ENCODE data around the gene CAPN8. TPM values are rescaled to one million over a fixed set of nuclear protein-coding genes. Genes with fewer than 3 reads are reported as not detected.

Gene CAPN8
- total and polyA plus RNA-seq, 4 donors = 30.5 to 123 (median 81.2) TPM

DNA sequence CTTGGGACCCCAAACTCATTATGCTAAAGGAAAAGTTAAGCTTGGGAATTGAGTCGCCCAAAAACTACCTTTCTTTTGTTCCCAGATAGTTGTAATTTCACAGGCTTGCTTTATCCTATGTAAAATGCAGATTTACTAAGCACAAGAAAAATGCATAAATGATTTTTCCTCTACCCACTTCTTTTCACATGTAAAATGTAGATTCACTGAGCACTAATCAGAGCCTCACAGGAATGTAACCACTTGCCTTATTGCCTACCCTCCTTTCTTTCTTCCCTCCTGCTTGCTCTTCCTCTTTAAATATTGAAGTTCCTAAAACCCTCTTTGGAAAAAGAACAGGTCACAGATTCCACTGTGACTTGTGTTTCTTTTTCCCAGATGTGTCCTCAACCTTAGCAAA lies 18.3 kb downstream of the CAPN8 start:
- no peaks in the 10 kb centered on the region for H3K36me3 ChIP-seq (ENCODE audit: control insufficient read depth in 4 of 4, insufficient read depth in 4 of 4, low read length in 4 of 4)
- no peak overlapping the region for H3K27ac ChIP-seq (ENCODE audit: low read depth in 1 of 2, low read length in 1 of 2)
- WGBS, 2 donors = 95 to 96% methylated on average over 1 of the region's 1 CpG
- no peak overlapping the region for H3K4me3 ChIP-seq
- TF ChIP-seq, protein P1, sequence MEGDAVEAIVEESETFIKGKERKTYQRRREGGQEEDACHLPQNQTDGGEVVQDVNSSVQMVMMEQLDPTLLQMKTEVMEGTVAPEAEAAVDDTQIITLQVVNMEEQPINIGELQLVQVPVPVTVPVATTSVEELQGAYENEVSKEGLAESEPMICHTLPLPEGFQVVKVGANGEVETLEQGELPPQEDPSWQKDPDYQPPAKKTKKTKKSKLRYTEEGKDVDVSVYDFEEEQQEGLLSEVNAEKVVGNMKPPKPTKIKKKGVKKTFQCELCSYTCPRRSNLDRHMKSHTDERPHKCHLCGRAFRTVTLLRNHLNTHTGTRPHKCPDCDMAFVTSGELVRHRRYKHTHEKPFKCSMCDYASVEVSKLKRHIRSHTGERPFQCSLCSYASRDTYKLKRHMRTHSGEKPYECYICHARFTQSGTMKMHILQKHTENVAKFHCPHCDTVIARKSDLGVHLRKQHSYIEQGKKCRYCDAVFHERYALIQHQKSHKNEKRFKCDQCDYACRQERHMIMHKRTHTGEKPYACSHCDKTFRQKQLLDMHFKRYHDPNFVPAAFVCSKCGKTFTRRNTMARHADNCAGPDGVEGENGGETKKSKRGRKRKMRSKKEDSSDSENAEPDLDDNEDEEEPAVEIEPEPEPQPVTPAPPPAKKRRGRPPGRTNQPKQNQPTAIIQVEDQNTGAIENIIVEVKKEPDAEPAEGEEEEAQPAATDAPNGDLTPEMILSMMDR (IDR thresholded peaks at IDR 0.05; ENCODE audit: control extremely low read depth, extremely low read depth) = no peak
- H3K27me3 ChIP-seq (ENCODE audit: control insufficient read depth in 3 of 3, insufficient read depth in 3 of 3, low read length in 2 of 3) = peaks cover 0 to 3% (median 0%) of the 10 kb centered on the region in 3 donors
- peaks cover 0 to 35% (median 4%) of the 10 kb centered on the region in 5 donors for H3K4me1 ChIP-seq (ENCODE audit: control insufficient read depth in 5 of 5, insufficient read depth in 5 of 5, low read length in 5 of 5)
- ATAC-seq (ENCODE audit: insufficient read depth, low FRiP score) (no peak), DNase-seq (no peak)
- H3K9ac ChIP-seq (ENCODE audit: insufficient read depth in 1 of 2, low read length in 2 of 2) = no peak overlapping the region
- H3K9me3 ChIP-seq (ENCODE audit: control insufficient read depth in 4 of 4, insufficient read depth in 3 of 4, low read length in 3 of 4) = no peaks in the 10 kb centered on the region

DNA sequence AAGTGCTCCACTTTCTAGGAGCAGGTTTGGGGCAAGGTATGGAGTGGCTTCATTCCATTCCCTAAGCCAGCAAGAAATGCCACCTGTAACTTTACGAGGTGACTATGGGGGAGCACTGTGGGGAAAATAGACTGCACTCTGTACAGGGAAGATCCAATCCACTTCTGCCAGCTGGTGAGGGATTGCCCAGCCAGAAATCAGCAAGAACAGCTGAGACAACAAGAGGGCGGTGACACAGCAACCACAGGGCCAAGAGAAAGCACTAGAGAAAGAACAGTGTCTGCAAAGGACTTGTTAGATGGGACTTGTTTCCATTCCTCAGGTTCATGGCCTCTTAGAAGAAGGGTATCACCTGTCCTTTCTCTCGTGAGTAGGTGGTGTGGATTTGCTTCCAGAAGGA lies 19.6 kb downstream of the CAPN8 start:
- Histone ChIP-seq H3K27ac (ENCODE audit: low read depth in 1 of 2, low read length in 1 of 2) (no peak overlapping the region), H3K4me1 (ENCODE audit: control insufficient read depth in 5 of 5, insufficient read depth in 5 of 5, low read length in 5 of 5) (peaks cover 0 to 27% (median 7%) of the 10 kb centered on the region in 5 donors), H3K9me3 (ENCODE audit: control insufficient read depth in 4 of 4, insufficient read depth in 3 of 4, low read length in 3 of 4) (no peaks in the 10 kb centered on the region), H3K9ac (ENCODE audit: insufficient read depth in 1 of 2, low read length in 2 of 2) (no peak overlapping the region), H3K27me3 (ENCODE audit: control insufficient read depth in 3 of 3, insufficient read depth in 3 of 3, low read length in 2 of 3) (peaks cover 0 to 3% (median 0%) of the 10 kb centered on the region in 3 donors), H3K4me3 (no peak overlapping the region), H3K36me3 (ENCODE audit: control insufficient read depth in 4 of 4, insufficient read depth in 4 of 4, low read length in 4 of 4) (no peaks in the 10 kb centered on the region)
- DNase-seq = peak in 1 of 3 donors; percentile 25
- no peak for ATAC-seq (ENCODE audit: insufficient read depth, low FRiP score)
- WGBS, 2 donors = 60 to 82% methylated on average over 3 of the region's 3 CpGs
- TF ChIP-seq, protein P1 (IDR thresholded peaks at IDR 0.05; ENCODE audit: control extremely low read depth, extremely low read depth) = no peak

DNA sequence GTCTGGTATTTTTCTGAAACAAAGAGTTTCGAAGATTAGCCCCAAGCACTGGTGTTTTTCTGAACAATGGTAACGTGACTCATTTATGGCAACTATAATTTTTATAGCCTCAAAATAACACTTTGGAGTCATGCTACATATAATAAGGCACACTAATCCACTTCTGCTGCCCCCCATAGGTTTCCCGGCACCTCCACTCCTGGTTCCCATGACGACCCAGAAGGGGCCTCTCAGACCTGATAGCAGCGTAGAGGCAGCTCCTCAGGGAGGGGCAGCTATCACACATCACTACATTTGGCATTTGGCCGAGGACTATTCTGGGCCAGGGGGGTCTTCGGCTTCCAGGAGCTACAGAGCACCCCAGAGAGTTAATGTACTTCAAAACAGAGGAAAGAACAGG lies 23.3 kb downstream of the CAPN8 start:
- Histone ChIP-seq H3K4me1 (ENCODE audit: control insufficient read depth in 5 of 5, insufficient read depth in 5 of 5, low read length in 5 of 5) (peaks cover 0 to 10% (median 1%) of the 10 kb centered on the region in 5 donors), H3K4me3 (no peak overlapping the region), H3K27me3 (ENCODE audit: control insufficient read depth in 3 of 3, insufficient read depth in 3 of 3, low read length in 2 of 3) (no peaks in the 10 kb centered on the region), H3K9me3 (ENCODE audit: control insufficient read depth in 4 of 4, insufficient read depth in 3 of 4, low read length in 3 of 4) (peaks cover 0 to 1% (median 0%) of the 10 kb centered on the region in 4 donors), H3K36me3 (ENCODE audit: control insufficient read depth in 4 of 4, insufficient read depth in 4 of 4, low read length in 4 of 4) (no peaks in the 10 kb centered on the region), H3K9ac (ENCODE audit: insufficient read depth in 1 of 2, low read length in 2 of 2) (no peak overlapping the region), H3K27ac (ENCODE audit: low read depth in 1 of 2, low read length in 1 of 2) (no peak overlapping the region)
- WGBS, 2 donors = 68 to 84% methylated on average over 7 of the region's 7 CpGs
- peak in 1 of 3 donors; percentile 18 for DNase-seq
- TF ChIP-seq, protein P1 (IDR thresholded peaks at IDR 0.05; ENCODE audit: control extremely low read depth, extremely low read depth) = no peak
- ATAC-seq (ENCODE audit: insufficient read depth, low FRiP score) = no peak

GRCh38 chr1:223641523-223642039 lies 23.9 kb downstream of the CAPN8 start:
- DNase-seq (peak in 1 of 3 donors; percentile 8), ATAC-seq (ENCODE audit: insufficient read depth, low FRiP score) (peak; percentile 76)
- no peaks in the 10 kb centered on the region for H3K27me3 ChIP-seq (ENCODE audit: control insufficient read depth in 3 of 3, insufficient read depth in 3 of 3, low read length in 2 of 3)
- peaks cover 0 to 1% (median 0%) of the 10 kb centered on the region in 4 donors for H3K9me3 ChIP-seq (ENCODE audit: control insufficient read depth in 4 of 4, insufficient read depth in 3 of 4, low read length in 3 of 4)
- no peaks in the 10 kb centered on the region for H3K36me3 ChIP-seq (ENCODE audit: control insufficient read depth in 4 of 4, insufficient read depth in 4 of 4, low read length in 4 of 4)
- H3K27ac ChIP-seq (ENCODE audit: low read depth in 1 of 2, low read length in 1 of 2) = no peak overlapping the region
- WGBS, 2 donors = 37 to 67% methylated on average over 7 of the region's 7 CpGs
- H3K4me1 ChIP-seq (ENCODE audit: control insufficient read depth in 5 of 5, insufficient read depth in 5 of 5, low read length in 5 of 5) = peaks cover 0 to 10% (median 1%) of the 10 kb centered on the region in 5 donors
- no peak overlapping the region for H3K9ac ChIP-seq (ENCODE audit: insufficient read depth in 1 of 2, low read length in 2 of 2)
- TF ChIP-seq, protein P1 (IDR thresholded peaks at IDR 0.05; ENCODE audit: control extremely low read depth, extremely low read depth) = no peak
- no peak overlapping the region for H3K4me3 ChIP-seq
